AG08395 (cell line): Measurements from ENCODE around the gene PRR22.

ENCODE experiments used
- DNase-seq: peaks from one replicate; pipeline ENCODE4 v3.0.0; 2012; ENCODE audit warnings: mixed read lengths, low spot score

The PRR22 gene

GRCh38 chr19:5784581-5785147, at the start of gene PRR22:
Gene PRR22 (minus strand): TSS chr19:5784746. CDS start chr19:5784660, 86 bp downstream.
- DNase-seq: no peak

- DNase-seq: no peak
Observed at GRCh38 chr19:5832527-5833216, 48.1 kb upstream of the PRR22 start.

GRCh38 chr19:5832061-5832460, 47.5 kb upstream of the PRR22 start:
- no peak for DNase-seq

GRCh38 chr19:5831159-5831558, 46.6 kb upstream of the PRR22 start:
- no peak for DNase-seq

- no peak for DNase-seq
Observed at GRCh38 chr19:5829567-5830310, 45.2 kb upstream of the PRR22 start.

- no peak for DNase-seq
Observed at GRCh38 chr19:5828661-5829566, 44.4 kb upstream of the PRR22 start.

- peak; percentile 98 for DNase-seq
Observed at GRCh38 chr19:5827891-5828660, 43.5 kb upstream of the PRR22 start.

- DNase-seq: no peak
Observed at GRCh38 chr19:5827342-5827890, 42.9 kb upstream of the PRR22 start.

GRCh38 chr19:5826531-5827341, 42.2 kb upstream of the PRR22 start:
- DNase-seq: no peak

GRCh38 chr19:5825178-5825577, 40.6 kb upstream of the PRR22 start:
- no peak for DNase-seq

GRCh38 chr19:5824751-5825150, 40.2 kb upstream of the PRR22 start:
- no peak for DNase-seq

GRCh38 chr19:5823579-5824281, 39.2 kb upstream of the PRR22 start:
- no peak for DNase-seq

- DNase-seq: no peak
Observed at GRCh38 chr19:5822181-5822844, 37.8 kb upstream of the PRR22 start.

GRCh38 chr19:5821521-5822180, 37.1 kb upstream of the PRR22 start:
- no peak for DNase-seq

GRCh38 chr19:5820785-5821184, 36.2 kb upstream of the PRR22 start:
- DNase-seq: no peak

GRCh38 chr19:5818594-5818993, 34.0 kb upstream of the PRR22 start:
- DNase-seq: no peak

- no peak for DNase-seq
Observed at GRCh38 chr19:5817218-5817617, 32.7 kb upstream of the PRR22 start.

- no peak for DNase-seq
Observed at GRCh38 chr19:5814852-5815246, 30.3 kb upstream of the PRR22 start.
